HG02981 (cell line): ENCODE data around the gene RNF20.
"Not testable (repeated sequence)": the region's sequence is repeated elsewhere in the genome, so short reads cannot be mapped to it uniquely, and the experiment has no call there.

ENCODE experiments used
- ATAC-seq: cut with Tn5 transposase; IDR thresholded peaks from one replicate; pipeline ENCODE4 v1.9.1; 2021; ENCODE audit warnings: mild to moderate bottlenecking, moderate library complexity; ENCODE audit not compliant: unreplicated experiment

RNF20 gene

GRCh38 chr9:101536351-101536750 is 2.7 kb downstream of the RNF20 start:
- ATAC-seq, result no peak

GRCh38 chr9:101536938-101537337 is 3.3 kb downstream of the RNF20 start:
- no peak for ATAC-seq

- ATAC-seq, result no peak
Observed at GRCh38 chr9:101540069-101540468, 6.4 kb downstream of the RNF20 start.

- ATAC-seq, result no peak
Observed at GRCh38 chr9:101543098-101543735, 9.6 kb downstream of the RNF20 start.

- ATAC-seq, result not testable (repeated sequence)
Observed at GRCh38 chr9:101549472-101550098, 15.9 kb downstream of the RNF20 start.

GRCh38 chr9:101561740-101562139 is 28.1 kb downstream of the RNF20 start:
- ATAC-seq, result no peak

- ATAC-seq, result no peak
Observed at GRCh38 chr9:101562966-101563365, 29.3 kb downstream of the RNF20 start.

GRCh38 chr9:101564252-101564651 is 30.6 kb downstream of the RNF20 start:
- no peak for ATAC-seq

- ATAC-seq, result peak; percentile 76
Observed at GRCh38 chr9:101566904-101567724, 33.5 kb downstream of the RNF20 start.

- ATAC-seq, result no peak
Observed at GRCh38 chr9:101567725-101568350, 34.2 kb downstream of the RNF20 start.

GRCh38 chr9:101569741-101570501 is 36.3 kb downstream of the RNF20 start:
- no peak for ATAC-seq

GRCh38 chr9:101571114-101571513 is 37.5 kb downstream of the RNF20 start:
- no peak for ATAC-seq

GRCh38 chr9:101572316-101572715 is 38.7 kb downstream of the RNF20 start:
- no peak for ATAC-seq

GRCh38 chr9:101574731-101575333 is 41.2 kb downstream of the RNF20 start:
- no peak for ATAC-seq

GRCh38 chr9:101578378-101578777 is 44.7 kb downstream of the RNF20 start:
- ATAC-seq, result peak; percentile 62

- ATAC-seq, result no peak
Observed at GRCh38 chr9:101579711-101580545, 46.3 kb downstream of the RNF20 start.

GRCh38 chr9:101582553-101582952 is 48.9 kb downstream of the RNF20 start:
- no peak for ATAC-seq

- ATAC-seq, result no peak
Observed at GRCh38 chr9:101585740-101586139, 52.1 kb downstream of the RNF20 start.

GRCh38 chr9:101586651-101587050 is 53.0 kb downstream of the RNF20 start:
- peak; percentile 88 for ATAC-seq
